GM21528 (cell line): ENCODE measurements around the gene KRTAP10-11.
"Not testable (repeated sequence)": the region's sequence is repeated elsewhere in the genome, so short reads cannot be mapped to it uniquely, and the experiment has no call there.

Experiments
- ATAC-seq: cut with Tn5 transposase; IDR thresholded peaks from one replicate; pipeline ENCODE4 v1.9.1; 2021; ENCODE audit warnings: mild to moderate bottlenecking, moderate library complexity; ENCODE audit not compliant: unreplicated experiment, low FRiP score

The KRTAP10-11 gene

DNA sequence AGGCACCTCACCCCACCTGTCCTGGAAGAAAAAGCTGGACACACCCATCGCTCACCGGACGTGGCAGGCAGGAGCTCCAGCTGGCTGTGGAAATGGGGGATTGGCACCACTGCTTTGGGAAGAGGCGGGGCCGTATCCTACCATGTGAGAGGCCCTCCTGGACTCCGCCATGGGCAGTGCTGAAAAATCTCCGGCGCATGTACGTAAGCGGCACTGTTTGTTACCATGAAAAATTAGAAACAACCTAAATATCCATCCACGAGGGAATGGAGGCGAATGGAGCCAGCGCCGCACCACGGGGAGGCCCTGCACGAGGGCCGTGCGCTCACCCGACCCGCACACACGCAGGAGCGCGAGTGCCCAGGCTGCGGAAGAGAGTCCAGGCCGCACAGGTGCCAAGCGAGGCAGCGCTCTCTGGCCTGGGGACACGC, 31.2 kb upstream of the KRTAP10-11 start:
- ATAC-seq: no peak

DNA sequence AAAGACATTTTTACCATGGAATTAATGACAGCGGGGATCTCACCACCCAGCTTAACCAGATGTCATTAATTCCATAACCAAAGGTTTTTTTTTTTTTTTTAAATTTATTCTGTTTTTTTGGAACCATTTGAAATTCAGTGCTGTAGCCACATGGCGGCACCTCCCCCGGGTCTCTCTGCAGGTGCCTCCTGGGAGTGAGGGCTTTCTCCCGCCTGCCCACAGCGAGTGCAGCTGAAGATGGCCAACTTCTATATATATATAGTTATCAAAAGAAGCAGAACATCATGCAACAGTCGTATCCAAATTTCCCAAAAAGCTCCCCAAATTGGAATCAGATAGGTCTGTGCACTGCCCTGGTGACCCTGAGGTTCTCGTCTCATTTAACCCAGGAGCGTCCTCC, 30.7 kb upstream of the KRTAP10-11 start:
- no peak for ATAC-seq

DNA sequence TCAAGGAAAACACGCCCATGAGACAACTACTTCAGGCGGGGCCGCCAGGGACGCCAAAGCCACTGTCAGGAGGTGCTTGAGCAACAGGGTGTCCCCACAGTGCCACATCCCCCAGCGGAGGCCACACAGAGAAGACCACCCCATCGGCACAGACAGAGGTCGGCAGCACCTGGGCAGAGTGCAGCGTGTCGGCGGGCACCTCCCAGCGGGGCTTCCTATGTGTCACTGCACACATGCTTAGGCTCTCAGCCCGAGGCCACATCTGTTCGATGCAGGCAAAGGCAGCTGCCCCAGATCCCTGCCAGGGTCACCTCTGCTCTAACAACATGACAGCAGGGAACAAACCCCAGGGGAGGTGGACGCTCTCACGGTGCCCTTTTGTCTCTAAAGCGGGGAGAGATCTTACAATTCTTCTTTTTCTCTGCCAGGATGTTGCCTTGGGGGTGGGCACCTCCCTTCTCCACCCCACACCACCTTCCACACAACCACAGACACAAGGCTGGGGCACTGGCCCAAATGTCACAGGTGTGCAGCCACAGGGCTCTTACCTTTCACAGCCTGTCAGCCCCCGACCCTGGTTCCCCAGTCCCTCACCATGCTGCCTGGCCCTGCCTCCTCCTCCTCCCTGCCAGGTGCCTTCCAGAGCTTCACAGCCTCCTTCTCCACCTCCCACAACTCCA, 30.2 kb upstream of the KRTAP10-11 start:
- no peak for ATAC-seq

DNA sequence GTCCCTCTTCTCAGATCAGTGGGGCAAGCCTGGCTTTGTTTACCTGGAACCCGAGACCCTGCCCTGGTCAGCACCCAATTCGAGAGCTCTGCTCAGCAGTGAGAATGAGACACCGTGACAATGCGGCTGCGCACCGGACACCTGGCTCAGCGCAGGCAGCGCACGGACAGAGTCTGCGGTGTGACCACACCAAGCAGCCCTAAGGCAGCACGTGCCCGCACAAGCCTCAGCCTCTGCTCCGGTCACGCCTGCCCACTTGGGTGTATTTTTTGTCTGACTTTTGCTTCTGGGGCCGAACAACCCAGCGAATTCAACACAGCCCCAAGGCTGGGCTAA, 29.7 kb upstream of the KRTAP10-11 start:
- ATAC-seq: no peak

DNA sequence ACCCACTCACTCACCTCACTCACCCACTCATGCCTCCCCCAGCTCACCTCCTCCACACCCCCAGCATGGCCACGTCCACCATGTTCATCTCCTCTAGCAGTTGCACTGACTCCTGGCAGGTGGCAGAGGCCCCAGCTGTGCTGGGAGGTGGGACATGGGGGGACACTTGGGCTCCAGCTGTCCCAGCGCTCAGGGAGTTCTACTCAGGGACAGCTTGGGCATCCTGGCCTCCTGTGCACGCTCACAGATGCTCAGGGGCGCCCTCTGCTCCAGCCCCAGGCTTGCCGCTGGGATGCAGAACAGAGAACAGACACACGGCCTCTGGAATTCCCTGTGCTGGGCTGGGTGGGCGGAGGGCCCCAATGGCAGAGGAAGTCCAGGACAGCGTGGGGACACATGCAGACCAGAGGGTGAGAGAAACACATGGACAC, 29.1 kb upstream of the KRTAP10-11 start:
- ATAC-seq: no peak

DNA sequence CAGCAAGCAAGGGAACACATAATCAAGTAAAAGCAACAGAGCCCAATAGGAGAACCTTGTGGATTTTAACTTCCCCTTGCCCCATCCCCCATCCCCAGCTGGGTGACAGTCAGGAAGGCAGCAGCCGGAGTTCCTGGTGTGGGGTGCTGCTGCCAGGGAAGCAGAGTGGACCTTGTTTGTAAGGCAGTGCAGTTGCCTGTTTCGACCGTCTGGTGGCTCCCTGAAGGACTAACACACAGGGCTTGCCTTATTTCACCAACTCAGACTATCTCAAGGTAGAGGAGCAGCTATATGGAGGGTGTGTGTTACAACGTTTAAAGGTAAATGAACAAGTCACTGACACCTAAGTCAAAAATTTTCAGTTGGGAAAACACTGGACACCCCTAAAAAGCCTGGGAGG, 27.7 kb upstream of the KRTAP10-11 start:
- ATAC-seq: no peak

DNA sequence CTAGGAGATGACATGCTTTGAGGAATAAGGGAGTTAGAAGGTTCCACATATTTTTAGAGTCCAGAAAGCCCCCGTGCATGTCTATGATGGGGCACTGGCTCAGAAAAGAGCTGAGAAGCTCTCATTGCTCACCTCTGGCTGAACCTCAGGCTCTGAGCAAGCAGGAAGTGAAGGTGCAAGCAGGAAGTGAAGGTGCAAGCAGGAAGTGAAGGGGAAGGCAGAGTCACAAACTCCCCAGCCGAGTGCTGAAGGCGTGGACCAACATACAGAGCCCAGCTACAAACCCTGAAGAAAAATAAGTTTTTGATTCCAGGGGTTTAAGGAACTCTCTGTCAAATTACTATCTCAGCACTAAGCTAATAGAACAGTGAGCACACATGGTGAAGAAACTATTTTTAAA, 27.3 kb upstream of the KRTAP10-11 start:
- no peak for ATAC-seq

DNA sequence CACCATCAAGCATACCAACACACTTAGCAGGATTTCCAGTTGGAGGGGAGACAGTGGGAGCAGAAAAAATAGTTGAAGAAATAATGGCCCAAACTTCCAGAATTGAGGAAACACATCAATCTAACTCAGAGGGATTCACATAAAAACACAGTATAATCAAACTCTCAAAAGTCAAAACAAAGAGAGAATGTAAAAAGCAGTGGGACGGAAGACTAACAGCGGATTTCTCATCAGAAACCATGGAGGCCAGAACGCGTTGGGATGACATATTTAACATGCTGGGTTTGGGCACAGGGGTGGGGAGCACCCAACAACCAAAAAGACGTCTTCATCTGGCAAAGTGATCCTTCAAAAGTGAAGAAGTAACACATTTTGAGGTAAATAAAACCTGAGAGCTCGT, 26.3 kb upstream of the KRTAP10-11 start:
- no peak for ATAC-seq

DNA sequence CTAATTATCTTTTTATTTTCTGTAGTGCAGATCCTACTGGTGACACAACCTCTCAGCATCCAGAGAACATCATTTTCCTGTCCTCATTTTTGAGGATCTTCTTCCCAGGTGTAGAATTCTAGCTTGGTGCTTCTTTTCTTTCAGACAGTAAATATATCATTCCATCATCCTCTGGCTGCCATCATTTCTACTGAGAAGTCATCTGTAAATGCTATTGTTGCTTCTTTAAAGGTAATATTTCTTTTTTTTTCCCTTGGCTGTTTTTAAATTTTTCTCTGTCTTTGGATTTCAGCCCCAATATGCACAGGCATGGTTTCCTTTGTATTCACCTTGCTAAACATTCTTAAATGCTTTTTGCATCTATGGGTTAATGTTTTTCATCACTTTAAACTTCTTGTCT, 22.6 kb upstream of the KRTAP10-11 start:
- ATAC-seq: no peak

DNA sequence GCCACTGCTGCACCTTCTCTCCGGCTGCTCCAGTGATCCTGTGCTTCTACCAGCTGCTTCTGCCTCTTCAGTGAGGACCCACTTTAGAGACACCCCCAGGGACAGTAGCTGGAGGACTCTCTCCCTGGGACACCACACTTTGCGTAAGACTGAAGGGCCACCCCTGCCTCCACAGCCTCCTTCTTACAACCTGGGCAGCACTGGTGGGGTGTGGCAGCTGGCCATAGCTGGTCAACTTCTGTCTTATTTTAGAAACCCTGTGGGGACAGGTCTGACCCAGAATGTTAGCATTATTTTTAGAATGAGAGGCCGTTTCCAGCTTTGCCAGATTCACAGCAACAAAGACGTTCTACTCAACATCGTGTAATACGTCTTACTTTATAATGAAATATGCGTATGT, 20.5 kb upstream of the KRTAP10-11 start:
- no peak for ATAC-seq

DNA sequence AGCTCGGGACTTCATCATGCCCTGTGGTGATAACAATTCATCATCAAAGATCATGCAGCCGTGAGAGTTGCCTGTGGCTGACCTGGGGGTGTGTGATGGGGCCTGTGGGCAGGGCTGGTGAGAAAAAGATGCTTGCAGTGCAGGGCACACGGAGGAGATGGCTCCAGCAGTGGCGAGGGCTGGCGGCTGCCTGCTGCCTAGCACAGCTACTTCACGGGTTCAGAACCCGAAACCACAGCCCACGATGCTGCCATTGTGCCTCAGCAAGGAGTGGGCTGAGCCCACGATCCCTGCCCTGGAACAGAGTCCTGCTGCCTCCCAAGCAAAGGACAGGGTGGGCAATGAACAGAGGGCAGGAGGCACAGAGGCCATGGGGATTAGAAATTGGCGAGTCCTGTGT, 20.0 kb upstream of the KRTAP10-11 start:
- no peak for ATAC-seq

DNA sequence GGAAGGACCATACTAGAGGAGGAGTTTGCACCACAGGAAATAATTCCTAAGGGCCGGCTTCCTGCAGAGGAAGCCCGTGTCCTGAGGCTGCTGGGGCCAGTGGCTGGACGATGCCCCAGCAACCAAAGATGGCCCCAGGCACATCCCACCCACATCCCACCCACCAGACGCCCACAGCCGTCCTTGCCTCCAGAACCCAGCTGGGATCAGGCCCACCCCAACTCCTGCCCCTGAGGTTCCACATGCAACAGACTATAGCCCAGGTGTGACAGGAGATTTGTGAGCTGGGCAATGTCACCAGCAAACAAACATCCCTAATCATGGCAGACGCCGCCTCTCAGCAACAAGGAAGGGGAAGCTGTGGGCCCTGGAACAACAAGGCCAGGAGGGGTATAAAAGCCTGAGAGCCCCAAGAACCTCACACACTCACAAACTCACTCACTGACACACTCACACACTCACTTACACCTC, 19.5 kb upstream of the KRTAP10-11 start, which contains the start of gene KRTAP10-9:
Gene KRTAP10-9, plus strand, starts transcription at position 421 of the 471 bp plus-strand sequence. CDS start 79 bp downstream, outside the sequence.
- ATAC-seq: no peak

DNA sequence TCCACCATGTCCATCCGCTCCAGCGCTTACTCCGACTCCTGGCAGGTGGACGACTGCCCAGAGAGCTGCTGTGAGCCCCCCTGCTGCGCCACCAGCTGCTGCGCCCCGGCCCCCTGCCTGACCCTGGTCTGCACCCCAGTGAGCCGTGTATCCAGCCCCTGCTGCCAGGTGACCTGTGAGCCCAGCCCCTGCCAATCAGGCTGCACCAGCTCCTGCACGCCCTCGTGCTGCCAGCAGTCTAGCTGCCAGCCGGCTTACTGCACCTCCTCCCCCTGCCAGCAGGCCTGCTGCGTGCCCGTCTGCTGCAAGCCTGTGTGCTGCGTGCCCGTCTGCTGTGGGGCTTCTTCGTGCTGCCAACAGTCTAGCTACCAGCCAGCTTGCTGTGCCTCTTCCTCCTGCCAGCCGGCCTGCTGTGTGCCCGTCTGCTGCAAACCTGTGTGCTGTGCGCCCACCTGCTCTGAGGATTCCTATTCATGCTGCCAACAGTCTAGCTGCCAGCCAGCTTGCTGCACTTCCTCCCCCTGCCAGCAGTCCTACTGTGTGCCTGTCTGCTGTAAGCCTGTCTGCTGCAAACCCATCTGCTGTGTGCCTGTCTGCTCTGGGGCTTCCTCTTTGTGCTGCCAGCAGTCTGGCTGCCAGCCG, 18.9 kb upstream of the KRTAP10-11 start:
- ATAC-seq: not testable (repeated sequence)

DNA sequence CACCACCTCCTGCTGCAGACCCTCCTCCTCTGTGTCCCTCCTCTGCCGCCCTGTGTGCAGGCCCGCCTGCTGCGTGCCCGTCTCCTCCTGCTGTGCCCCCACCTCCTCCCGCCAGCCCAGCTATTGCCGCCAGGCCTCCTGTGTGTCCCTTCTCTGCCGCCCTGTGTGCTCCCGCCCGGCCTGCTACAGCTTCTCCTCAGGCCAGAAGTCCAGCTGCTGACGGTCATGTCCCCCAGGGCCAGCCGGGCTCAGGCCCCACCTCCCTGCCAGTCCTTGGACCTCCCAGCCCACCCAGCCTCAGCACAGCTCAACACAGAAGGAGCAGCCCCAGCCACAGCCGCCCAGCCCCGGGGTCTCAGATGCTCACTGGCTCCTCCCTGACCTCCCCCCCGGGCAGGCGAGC, 18.4 kb upstream of the KRTAP10-11 start:
- ATAC-seq: not testable (repeated sequence)

DNA sequence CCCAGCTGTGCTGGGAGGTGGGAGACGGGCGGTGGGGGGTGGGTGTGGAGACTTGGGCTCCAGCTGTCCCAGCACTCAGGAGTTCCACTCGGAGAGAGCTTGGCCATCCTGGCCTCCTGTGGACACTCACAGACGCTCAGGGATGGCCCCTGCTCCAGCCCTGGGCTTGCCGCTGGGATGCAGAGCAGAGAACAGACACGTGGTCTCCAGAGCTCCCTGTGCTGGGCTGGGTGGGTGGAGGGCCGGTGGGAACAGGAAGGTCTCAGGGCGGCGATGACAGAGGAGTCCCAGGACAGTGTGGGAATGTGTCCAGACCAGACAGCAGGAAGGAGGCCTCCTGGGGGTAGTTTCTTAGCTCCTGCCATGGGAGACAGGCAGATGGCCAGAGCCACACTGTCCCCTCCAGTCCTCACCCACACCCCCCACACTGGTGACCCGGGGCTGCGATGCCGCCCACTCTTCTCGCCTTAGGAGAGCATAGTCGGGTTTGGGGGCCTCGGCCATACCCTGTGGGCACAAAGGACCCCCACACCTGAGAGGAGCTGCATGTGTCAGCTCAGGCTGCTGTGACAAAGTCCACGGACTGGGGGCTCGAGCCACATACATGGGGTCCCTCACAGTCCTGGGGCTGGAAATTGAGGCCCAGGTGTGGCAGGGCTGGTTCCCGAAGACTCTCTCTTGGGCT, 17.4 kb upstream of the KRTAP10-11 start:
- no peak for ATAC-seq

DNA sequence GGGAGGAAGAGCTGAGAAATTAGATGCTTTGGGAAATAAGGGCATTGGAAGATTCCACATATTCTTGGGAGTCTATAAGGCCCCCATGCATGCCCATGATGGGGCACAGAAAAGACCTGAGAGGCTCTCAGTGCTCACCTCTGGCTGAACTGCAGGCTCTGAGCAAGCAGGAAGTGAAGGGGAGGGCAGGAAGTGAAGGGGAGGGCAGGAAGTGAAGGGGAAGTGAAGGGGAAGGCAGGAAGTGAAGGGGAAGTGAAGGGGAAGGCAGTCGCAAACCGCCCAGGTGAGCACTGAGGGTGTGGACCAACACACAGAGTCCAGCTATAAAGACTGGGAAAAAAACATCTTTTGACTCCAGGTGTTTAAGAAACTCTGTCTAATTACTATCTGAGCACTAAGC, 15.8 kb upstream of the KRTAP10-11 start:
- ATAC-seq: no peak

DNA sequence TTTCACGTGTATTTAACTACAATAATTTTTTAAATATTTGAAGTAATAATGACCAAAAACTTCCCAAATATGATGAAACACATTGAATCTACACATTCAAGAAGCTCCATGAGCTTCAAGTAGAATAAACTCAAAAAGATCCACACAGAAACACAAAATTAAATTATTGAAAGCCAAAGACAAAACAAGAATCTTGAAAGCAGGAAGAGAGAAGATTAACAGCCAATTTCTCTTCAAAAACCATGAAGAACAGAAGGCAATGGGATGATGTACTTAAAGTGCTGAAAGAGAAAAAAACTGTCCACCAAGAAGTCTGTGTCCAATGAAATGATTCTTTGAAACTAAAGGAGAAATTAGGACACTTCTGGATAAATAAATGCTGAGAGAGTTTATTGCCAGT, 14.1 kb upstream of the KRTAP10-11 start:
- ATAC-seq: no peak

DNA sequence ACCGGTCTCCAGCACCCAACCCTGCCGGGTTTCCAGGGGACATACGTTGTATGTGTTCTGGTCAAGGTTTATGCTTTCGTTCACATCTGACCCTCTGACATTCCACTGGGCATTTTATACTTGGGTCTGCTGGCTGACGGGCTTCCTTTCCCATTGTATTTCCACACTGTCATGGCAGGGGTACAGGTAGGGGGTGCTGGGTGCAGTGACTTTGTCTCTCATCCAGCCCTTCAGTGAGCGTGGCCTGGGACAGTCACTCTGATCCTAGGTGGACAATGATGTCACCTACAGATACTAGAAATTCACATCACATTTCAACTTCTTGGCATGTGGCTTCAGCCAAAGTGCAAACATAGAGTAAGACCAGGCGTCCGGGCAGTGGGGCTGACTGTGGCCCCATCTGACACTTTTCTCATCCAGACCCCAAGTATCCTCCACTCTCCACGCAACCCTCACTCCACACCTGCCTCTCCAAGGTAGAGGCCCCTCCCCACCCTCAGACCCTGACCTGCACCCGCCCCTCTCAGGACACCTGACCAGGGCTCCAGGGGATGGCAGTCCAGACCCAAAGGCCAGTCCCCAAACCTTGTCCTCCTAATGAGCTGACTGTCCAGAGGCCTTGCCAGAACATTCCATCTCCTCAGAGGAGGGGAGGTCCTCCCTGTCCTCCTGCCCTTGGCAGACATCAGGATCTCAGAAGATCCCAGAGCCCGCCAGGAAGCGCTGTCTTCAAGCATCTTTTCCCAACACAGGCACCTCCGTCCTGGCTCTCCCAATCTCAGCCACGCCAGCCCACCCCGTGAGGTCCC, 9.8 kb upstream of the KRTAP10-11 start:
- ATAC-seq: no peak

DNA sequence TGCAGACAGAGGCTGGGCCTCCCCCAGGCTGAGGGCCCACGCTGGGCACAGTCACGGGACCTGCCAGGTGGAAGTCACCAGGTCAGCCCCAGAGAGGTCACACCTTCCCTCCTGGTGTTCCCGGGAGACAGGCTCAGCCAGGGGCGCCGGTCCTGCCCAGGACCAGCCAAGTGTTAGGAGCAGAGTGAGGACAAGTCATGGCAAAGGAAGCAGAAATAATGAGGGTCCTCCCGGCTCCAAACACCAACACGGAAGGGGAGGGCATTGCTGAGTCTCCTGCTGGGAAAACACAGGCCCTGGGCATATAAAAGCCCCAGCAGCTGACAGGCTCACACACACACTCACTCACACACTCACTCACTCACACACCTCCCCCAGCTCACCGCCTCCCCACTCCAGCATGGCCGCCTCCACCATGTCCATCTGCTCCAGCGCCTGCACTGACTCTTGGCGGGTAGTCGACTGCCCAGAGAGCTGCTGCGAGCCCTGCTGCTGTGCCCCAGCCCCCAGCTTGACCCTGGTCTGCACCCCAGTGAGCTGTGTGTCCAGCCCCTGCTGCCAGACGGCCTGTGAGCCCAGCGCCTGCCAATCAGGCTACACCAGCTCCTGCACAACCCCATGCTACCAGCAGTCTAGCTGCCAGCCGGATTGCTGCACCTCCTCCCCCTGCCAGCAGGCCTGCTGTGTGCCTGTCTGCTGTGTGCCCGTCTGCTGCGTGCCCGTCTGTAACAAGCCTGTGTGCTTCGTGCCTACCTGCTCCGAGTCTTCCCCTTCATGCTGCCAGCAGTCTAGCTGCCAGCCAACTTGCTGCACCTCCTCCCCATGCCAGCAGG, 9.0 kb upstream of the KRTAP10-11 start, which contains the start of gene KRTAP10-10:
Gene KRTAP10-10, plus strand, starts transcription at position 339 of the 833 bp plus-strand sequence. Its CDS starts 62 bp downstream, at position 401.
- no peak for ATAC-seq

DNA sequence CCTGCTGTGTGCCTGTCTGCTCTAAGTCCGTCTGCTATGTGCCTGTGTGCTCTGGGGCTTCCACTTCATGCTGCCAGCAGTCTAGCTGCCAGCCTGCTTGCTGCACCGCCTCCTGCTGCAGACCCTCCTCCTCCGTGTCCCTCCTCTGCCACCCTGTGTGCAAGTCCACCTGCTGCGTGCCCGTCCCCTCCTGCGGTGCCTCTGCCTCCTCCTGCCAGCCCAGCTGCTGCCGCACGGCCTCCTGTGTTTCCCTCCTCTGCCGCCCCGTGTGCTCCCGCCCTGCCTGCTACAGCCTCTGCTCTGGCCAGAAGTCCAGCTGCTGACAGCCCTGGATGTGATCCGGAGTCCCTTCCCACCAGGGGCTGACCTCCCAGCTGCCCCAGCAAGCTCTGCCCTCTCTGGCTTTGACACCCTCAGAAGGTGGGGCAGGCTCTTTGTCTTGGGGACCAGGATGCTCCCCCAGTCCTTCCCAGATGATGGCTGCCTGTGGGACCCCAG, 8.3 kb upstream of the KRTAP10-11 start:
- ATAC-seq: not testable (repeated sequence)
